ENCODE results near the gene AGTRAP. TPM values are rescaled to one million over a fixed set of nuclear protein-coding genes. Genes with fewer than 3 reads are reported as not detected.

AGTRAP gene
- total and polyA plus RNA-seq, 9 of the 15 experiments (the other 6 are each of a cell fraction or from before 2014, with no cell fraction given) = 26.8 to 105 (median 57.5) TPM

DNA sequence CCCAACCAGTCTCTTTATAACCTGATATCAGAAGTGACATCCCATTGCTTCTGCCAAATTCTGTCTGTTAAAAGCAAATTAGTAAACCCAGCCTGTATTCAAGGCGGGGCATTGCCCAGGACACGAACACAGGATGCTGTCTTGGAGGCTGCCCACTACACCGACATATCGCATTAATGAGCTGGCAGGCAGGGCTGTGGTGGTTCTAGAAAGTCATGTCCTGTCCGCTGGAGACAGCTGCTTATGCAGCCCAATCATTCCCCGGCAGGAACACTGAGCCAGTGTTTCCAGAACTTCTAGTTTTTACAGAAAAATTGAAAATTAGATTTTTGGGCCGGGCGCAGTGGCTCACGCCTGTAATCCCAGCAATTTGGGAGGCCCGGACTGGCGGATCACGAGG, 45.4 kb downstream of the AGTRAP start:
- H3K27ac ChIP-seq (ENCODE audit: extremely low read depth, low read depth, low read length) = no peak overlapping the region
- no peaks in the 10 kb centered on the region for H3K27me3 ChIP-seq (ENCODE audit: control insufficient read depth in 2 of 2, insufficient read depth in 2 of 2, low read length in 2 of 2)
- no peaks in the 10 kb centered on the region; the same call in 2 of the 3 replicates for H3K79me2 ChIP-seq (ENCODE audit: control insufficient read depth, insufficient read depth, low read length)
- WGBS (ENCODE audit: insufficient coverage, low coverage, missing lambda C conversion rate) = 88% methylated on average over 12 of the region's 12 CpGs
- no TSS peak for BruUV-seq (replicated peaks)
- H2AFZ ChIP-seq (ENCODE audit: low read depth, low read length) = no peak overlapping the region
- CTCF ChIA-PET (ENCODE audit: low intra/inter-chr PET ratio) = no interaction called here
- H3K9me3 ChIP-seq (replicated peaks; ENCODE audit: control insufficient read depth, insufficient read depth, low read depth, low read length) = no peaks in the 10 kb centered on the region
- intact Hi-C loops (cut with micrococcal nuclease) (no loop called here), in situ Hi-C loops (cut with MboI) (no loop called here)
- DNase-seq (ENCODE audit: extremely low read depth in 1 of 4, low spot score in 3 of 4) (no peak), ATAC-seq (no peak), FAIRE-seq (no peak)
- H3K9me1 ChIP-seq (ENCODE audit: control insufficient read depth, insufficient read depth, low read length) = no peaks in the 10 kb centered on the region
- POLR2A ChIA-PET = interaction anchor here (1.4 to 8.5 kb wide), 3 partner anchors 9 to 22 kb away, joined by 5 to 66 read pairs (median 8); no protein-coding TSS in a partner anchor
- no peaks in the 10 kb centered on the region for H4K20me1 ChIP-seq (replicated peaks; ENCODE audit: control insufficient read depth, insufficient read depth, low read length)
- no peaks in the 10 kb centered on the region for H3K36me3 ChIP-seq (ENCODE audit: control insufficient read depth, insufficient read depth, low read length)
- H3K4me1 ChIP-seq (replicated peaks in 1 of 2; ENCODE audit: control insufficient read depth in 2 of 2, insufficient read depth in 2 of 2, low read length in 2 of 2) = peaks cover 15 to 52% of the 10 kb centered on the region in 2 experiments
- no peak overlapping the region for H3K4me2 ChIP-seq (ENCODE audit: insufficient read depth, low read length)
- H3K4me3 ChIP-seq = no peak overlapping the region
- TF ChIP-seq, protein P1, sequence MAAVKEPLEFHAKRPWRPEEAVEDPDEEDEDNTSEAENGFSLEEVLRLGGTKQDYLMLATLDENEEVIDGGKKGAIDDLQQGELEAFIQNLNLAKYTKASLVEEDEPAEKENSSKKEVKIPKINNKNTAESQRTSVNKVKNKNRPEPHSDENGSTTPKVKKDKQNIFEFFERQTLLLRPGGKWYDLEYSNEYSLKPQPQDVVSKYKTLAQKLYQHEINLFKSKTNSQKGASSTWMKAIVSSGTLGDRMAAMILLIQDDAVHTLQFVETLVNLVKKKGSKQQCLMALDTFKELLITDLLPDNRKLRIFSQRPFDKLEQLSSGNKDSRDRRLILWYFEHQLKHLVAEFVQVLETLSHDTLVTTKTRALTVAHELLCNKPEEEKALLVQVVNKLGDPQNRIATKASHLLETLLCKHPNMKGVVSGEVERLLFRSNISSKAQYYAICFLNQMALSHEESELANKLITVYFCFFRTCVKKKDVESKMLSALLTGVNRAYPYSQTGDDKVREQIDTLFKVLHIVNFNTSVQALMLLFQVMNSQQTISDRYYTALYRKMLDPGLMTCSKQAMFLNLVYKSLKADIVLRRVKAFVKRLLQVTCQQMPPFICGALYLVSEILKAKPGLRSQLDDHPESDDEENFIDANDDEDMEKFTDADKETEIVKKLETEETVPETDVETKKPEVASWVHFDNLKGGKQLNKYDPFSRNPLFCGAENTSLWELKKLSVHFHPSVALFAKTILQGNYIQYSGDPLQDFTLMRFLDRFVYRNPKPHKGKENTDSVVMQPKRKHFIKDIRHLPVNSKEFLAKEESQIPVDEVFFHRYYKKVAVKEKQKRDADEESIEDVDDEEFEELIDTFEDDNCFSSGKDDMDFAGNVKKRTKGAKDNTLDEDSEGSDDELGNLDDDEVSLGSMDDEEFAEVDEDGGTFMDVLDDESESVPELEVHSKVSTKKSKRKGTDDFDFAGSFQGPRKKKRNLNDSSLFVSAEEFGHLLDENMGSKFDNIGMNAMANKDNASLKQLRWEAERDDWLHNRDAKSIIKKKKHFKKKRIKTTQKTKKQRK (IDR thresholded peaks at IDR 0.05; ENCODE audit: borderline replicate concordance, low read depth, low read length) = no peak
- TF ChIP-seq, protein P2, sequence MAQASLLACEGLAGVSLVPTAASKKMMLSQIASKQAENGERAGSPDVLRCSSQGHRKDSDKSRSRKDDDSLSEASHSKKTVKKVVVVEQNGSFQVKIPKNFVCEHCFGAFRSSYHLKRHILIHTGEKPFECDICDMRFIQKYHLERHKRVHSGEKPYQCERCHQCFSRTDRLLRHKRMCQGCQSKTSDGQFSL (CRISPR knock-in tag; IDR thresholded peaks at IDR 0.05) = no peak
- TF ChIP-seq, protein P2 (tag; IDR thresholded peaks at IDR 0.05) = no peak
- TF ChIP-seq POLR2AphosphoS5 (IDR thresholded peaks at IDR 0.05; ENCODE audit: control insufficient read depth, insufficient read depth, low read depth, low read length) = no peak
- H3K9ac ChIP-seq (ENCODE audit: insufficient read depth in 1 of 2, low read depth in 2 of 2, low read length in 2 of 2) = peak overlapping the region in 1 of 2 experiments; percentile 41; a peak in 1 of 4 replicates
